Measurements from ENCODE around the gene XRN2. TPM values are rescaled to one million over a fixed set of nuclear protein-coding genes. Genes with fewer than 3 reads are reported as not detected.
"Not testable (repeated sequence)": the region's sequence is repeated elsewhere in the genome, so short reads cannot be mapped to it uniquely, and the experiment has no call there.

The XRN2 gene
- total and polyA plus RNA-seq, 2 donors (not counting 1 experiment from before 2014, with no cell fraction given), result 19.0 to 46.2 TPM

DNA sequence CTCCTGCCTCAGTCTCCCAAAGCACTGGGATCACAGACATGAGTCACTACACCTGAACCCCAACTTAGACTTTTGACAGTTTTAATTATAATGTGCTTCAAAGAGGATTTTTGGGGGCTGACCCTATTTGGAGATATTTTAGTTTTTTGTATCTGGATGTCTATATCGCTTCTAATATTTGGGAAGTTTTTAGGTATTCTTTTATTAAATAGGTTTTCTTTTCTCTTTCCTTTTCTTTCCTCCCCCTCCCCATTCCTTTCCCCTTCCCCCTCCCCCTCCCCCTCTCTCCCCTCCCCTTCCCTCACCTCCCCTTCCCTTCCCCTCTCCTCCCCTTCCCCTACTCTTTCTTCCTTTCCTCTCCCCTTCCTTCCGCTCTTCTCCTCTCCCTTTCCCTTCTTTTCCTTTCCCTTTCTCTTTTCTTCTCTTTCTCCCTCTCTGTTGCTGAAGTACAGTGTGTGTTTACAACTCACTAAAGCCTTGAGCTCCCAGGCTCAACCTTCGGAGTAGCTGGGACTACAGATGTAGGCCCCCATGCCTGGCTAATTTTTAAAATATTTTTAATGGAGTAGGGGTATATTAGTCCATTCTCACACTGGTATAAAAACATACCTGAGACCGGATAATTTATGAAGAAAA lies 118.6 kb downstream of the XRN2 start:
- POLR2A ChIA-PET, result no interaction called here
- H4K20me1 ChIP-seq (ENCODE audit: control insufficient read depth, insufficient read depth, low read length, poor library complexity, severe bottlenecking), result no peaks in the 10 kb centered on the region
- WGBS (ENCODE audit: insufficient coverage), result no CpG with 5 or more reads among the region's 4 CpGs

GRCh38 chr20:21423712-21424111 lies 120.6 kb downstream of the XRN2 start:
- H3K79me2 ChIP-seq (ENCODE audit: control insufficient read depth, insufficient read depth, low read length); H4K20me1 ChIP-seq (ENCODE audit: control insufficient read depth, insufficient read depth, low read length, poor library complexity, severe bottlenecking); POLR2A ChIA-PET; DNase-seq; H3K9ac ChIP-seq (ENCODE audit: low read length); H3K4me3 ChIP-seq (ENCODE audit: control extremely low read depth in 1 of 5, extremely low read depth in 1 of 5, insufficient read depth in 1 of 5, low read depth in 2 of 5, low read length in 4 of 5); H3K4me1 Mint-ChIP-seq; H3K4me3 Mint-ChIP-seq; H3K36me3 ChIP-seq (replicated peaks in 1 of 2; ENCODE audit: control extremely low read depth in 1 of 2, control insufficient read depth in 1 of 2, extremely low read depth in 1 of 2, insufficient read depth in 2 of 2, low read length in 1 of 2); H3K4me2 ChIP-seq (replicated peaks; ENCODE audit: low read depth, low read length, poor library complexity, severe bottlenecking); H3K4me1 ChIP-seq (ENCODE audit: control insufficient read depth in 2 of 2, insufficient read depth in 2 of 2, low read length in 2 of 2); CTCF ChIA-PET; H3K27ac ChIP-seq (ENCODE audit: low read length in 2 of 2); H3K27ac Mint-ChIP-seq; H2AFZ ChIP-seq (ENCODE audit: insufficient read depth, low read depth, low read length, poor library complexity, severe bottlenecking); ATAC-seq (ENCODE audit: low read depth); intact Hi-C loops (cut with micrococcal nuclease); H3K27me3 ChIP-seq (replicated peaks in 1 of 4; ENCODE audit: control extremely low read depth in 1 of 4, control insufficient read depth in 3 of 4, insufficient read depth in 4 of 4, low read length in 3 of 4): not testable (repeated sequence)
- H3K9me3 Mint-ChIP-seq (ENCODE audit: insufficient read depth), result peaks cover 22% of the 10 kb centered on the region
- H3K27me3 Mint-ChIP-seq, result peaks cover 12% of the 10 kb centered on the region
- peaks cover 4 to 34% (median 20%) of the 10 kb centered on the region in 3 donors for H3K9me3 ChIP-seq (ENCODE audit: control extremely low read depth in 1 of 3, control insufficient read depth in 2 of 3, insufficient read depth in 1 of 3, low read length in 2 of 3)
- WGBS (ENCODE audit: insufficient coverage), result 100% methylated on average over 1 of the region's 1 CpG

More for the DNA sequence above, 118.6 kb downstream of the XRN2 start:
- no peak overlapping the region for H3K4me2 ChIP-seq (replicated peaks; ENCODE audit: low read depth, low read length, poor library complexity, severe bottlenecking)
- no peak for ATAC-seq (ENCODE audit: low read depth)
- no peaks in the 10 kb centered on the region for H3K4me1 ChIP-seq (ENCODE audit: control insufficient read depth in 2 of 2, insufficient read depth in 2 of 2, low read length in 2 of 2)
- H3K9me3 ChIP-seq (ENCODE audit: control extremely low read depth in 1 of 3, control insufficient read depth in 2 of 3, insufficient read depth in 1 of 3, low read length in 2 of 3), result peaks cover 4 to 34% (median 20%) of the 10 kb centered on the region in 3 donors
- H2AFZ ChIP-seq (ENCODE audit: insufficient read depth, low read depth, low read length, poor library complexity, severe bottlenecking), result no peak overlapping the region
- H3K4me3 ChIP-seq (ENCODE audit: control extremely low read depth in 1 of 5, extremely low read depth in 1 of 5, insufficient read depth in 1 of 5, low read depth in 2 of 5, low read length in 4 of 5), result no peak overlapping the region
- H3K4me3 Mint-ChIP-seq, result no peak overlapping the region
- intact Hi-C loops (cut with micrococcal nuclease), result no loop called here
- CTCF ChIA-PET, result no interaction called here
- H3K79me2 ChIP-seq (ENCODE audit: control insufficient read depth, insufficient read depth, low read length), result no peaks in the 10 kb centered on the region
- H3K27ac ChIP-seq (ENCODE audit: low read length in 2 of 2), result no peak overlapping the region
- H3K4me1 Mint-ChIP-seq, result no peaks in the 10 kb centered on the region
- peaks cover 11% of the 10 kb centered on the region for H3K27me3 Mint-ChIP-seq
- TF ChIP-seq CTCF (IDR thresholded peaks at IDR 0.05) (no peak), EZH2 (IDR thresholded peaks at IDR 0.05; ENCODE audit: borderline replicate concordance, insufficient read depth, low read depth, low read length, poor library complexity, severe bottlenecking) (no peak)
- H3K36me3 ChIP-seq (replicated peaks in 1 of 2; ENCODE audit: control extremely low read depth in 1 of 2, control insufficient read depth in 1 of 2, extremely low read depth in 1 of 2, insufficient read depth in 2 of 2, low read length in 1 of 2), result no peaks in the 10 kb centered on the region
- no peak overlapping the region for H3K9ac ChIP-seq (ENCODE audit: low read length)
- H3K9me3 Mint-ChIP-seq (ENCODE audit: insufficient read depth), result peaks cover 21% of the 10 kb centered on the region
- DNase-seq, result no peak
- no peak overlapping the region for H3K27ac Mint-ChIP-seq
- H3K27me3 ChIP-seq (replicated peaks in 1 of 4; ENCODE audit: control extremely low read depth in 1 of 4, control insufficient read depth in 3 of 4, insufficient read depth in 4 of 4, low read length in 3 of 4), result no peaks in the 10 kb centered on the region
